ENCODE results near the gene FAM229B.
"Not testable (repeated sequence)": the region's sequence is repeated elsewhere in the genome, so short reads cannot be mapped to it uniquely, and the experiment has no call there.

FAM229B gene

GRCh38 chr6:112085286-112086065, 1.9 kb upstream of the FAM229B start:
- TF ChIP-seq POLR2AphosphoS5 (IDR thresholded peaks at IDR 0.05; ENCODE audit: borderline replicate concordance, low read depth, low read length) (no peak), FOXP2 (optimal IDR thresholded peaks at IDR 0.05; ENCODE audit: control extremely low read depth, extremely low read length, insufficient read depth) (no peak), EZH2 (IDR thresholded peaks at IDR 0.05) (no peak)
- Histone ChIP-seq H3K4me3 (no peak overlapping the region), H3K36me3 (ENCODE audit: insufficient read depth, low read length) (peaks cover 33% of the 10 kb centered on the region), H3K9me3 (ENCODE audit: low read depth, low read length) (no peaks in the 10 kb centered on the region), H3K27ac (no peak overlapping the region), H3K9ac (ENCODE audit: insufficient read length) (no peak overlapping the region)
- DNase-seq (ENCODE audit: low read depth, low spot score): no peak

- peaks cover 23% of the 10 kb centered on the region for H3K36me3 ChIP-seq (ENCODE audit: insufficient read depth, low read length)
- DNase-seq (ENCODE audit: low read depth, low spot score): no peak
- H3K27ac ChIP-seq: peak overlapping the region; percentile 62; the same call in 1 of the 2 replicates
- peak overlapping the region; percentile 98 for H3K4me3 ChIP-seq
- TF ChIP-seq EZH2 (IDR thresholded peaks at IDR 0.05) (no peak), POLR2AphosphoS5 (IDR thresholded peaks at IDR 0.05; ENCODE audit: borderline replicate concordance, low read depth, low read length) (no peak), FOXP2 (optimal IDR thresholded peaks at IDR 0.05; ENCODE audit: control extremely low read depth, extremely low read length, insufficient read depth) (no peak)
- peak overlapping the region; percentile 91 for H3K9ac ChIP-seq (ENCODE audit: insufficient read length)
- no peaks in the 10 kb centered on the region for H3K9me3 ChIP-seq (ENCODE audit: low read depth, low read length)
These were observed 651 bp upstream of the FAM229B start for GRCh38 chr6:112086744-112087135.

DNA sequence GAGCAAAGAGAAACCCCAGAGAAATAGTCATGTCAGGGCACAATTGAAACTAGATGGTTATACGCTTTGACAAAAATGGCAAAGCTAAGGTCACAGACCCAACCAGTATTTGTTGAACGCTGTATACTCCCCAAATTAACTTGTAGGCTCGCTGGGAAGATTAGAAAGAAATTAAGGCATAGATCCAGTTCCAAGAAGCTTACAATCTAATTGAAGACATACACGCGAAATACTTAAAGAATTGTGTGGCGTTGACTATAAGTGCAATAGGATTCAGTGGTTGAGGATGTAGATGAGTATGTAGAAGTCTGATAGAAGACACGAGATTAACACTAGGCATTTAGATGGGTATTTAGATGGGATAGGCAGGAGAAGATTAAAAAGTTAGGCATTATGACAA, 525 bp downstream of the FAM229B start:
- TF ChIP-seq FOXP2 (optimal IDR thresholded peaks at IDR 0.05; ENCODE audit: control extremely low read depth, extremely low read length, insufficient read depth) (no peak), EZH2 (IDR thresholded peaks at IDR 0.05) (no peak), POLR2AphosphoS5 (IDR thresholded peaks at IDR 0.05; ENCODE audit: borderline replicate concordance, low read depth, low read length) (no peak)
- Histone ChIP-seq H3K9ac (ENCODE audit: insufficient read length) (peak overlapping the region; percentile 91), H3K9me3 (ENCODE audit: low read depth, low read length) (no peaks in the 10 kb centered on the region), H3K36me3 (ENCODE audit: insufficient read depth, low read length) (peaks cover 23% of the 10 kb centered on the region), H3K4me3 (peak overlapping the region; percentile 98), H3K27ac (no peak overlapping the region)
- no peak for DNase-seq (ENCODE audit: low read depth, low spot score)

DNA sequence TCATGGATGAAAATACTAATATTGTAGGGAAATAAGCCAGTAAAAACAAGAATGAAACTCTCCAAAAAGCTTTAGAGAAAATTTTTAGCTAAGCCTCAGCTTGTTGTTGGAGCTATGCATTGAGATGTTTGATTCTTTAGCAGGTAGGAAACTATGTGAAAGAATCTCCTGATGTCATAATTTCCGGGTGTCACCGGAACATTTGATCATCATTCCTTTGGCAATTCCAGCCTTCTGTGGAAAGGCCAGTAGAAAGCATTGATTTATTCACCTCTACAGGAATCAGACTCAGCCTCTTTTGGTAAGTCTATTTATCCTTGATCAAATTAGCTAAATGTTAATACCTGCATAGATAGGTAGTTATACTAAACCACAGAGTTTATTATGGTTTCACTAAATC, 9.5 kb downstream of the FAM229B start:
- H3K9ac ChIP-seq (ENCODE audit: insufficient read length): no peak overlapping the region

GRCh38 chr6:112100561-112100960, 13.2 kb downstream of the FAM229B start:
- H3K4me3 ChIP-seq: no peak overlapping the region
- H3K9ac ChIP-seq (ENCODE audit: insufficient read length): no peak overlapping the region
- H3K9me3 ChIP-seq (ENCODE audit: low read depth, low read length): no peaks in the 10 kb centered on the region
- DNase-seq (ENCODE audit: low read depth, low spot score): no peak
- H3K36me3 ChIP-seq (ENCODE audit: insufficient read depth, low read length): no peaks in the 10 kb centered on the region
- no peak overlapping the region for H3K27ac ChIP-seq
- no peak for TF ChIP-seq EZH2 (IDR thresholded peaks at IDR 0.05)
- TF ChIP-seq POLR2AphosphoS5 (IDR thresholded peaks at IDR 0.05; ENCODE audit: borderline replicate concordance, low read depth, low read length): no peak
- no peak for TF ChIP-seq FOXP2 (optimal IDR thresholded peaks at IDR 0.05; ENCODE audit: control extremely low read depth, extremely low read length, insufficient read depth)

More for the DNA sequence above, 9.5 kb downstream of the FAM229B start:
- Histone ChIP-seq H3K36me3 (ENCODE audit: insufficient read depth, low read length) (no peaks in the 10 kb centered on the region), H3K9me3 (ENCODE audit: low read depth, low read length) (no peaks in the 10 kb centered on the region), H3K4me3 (no peak overlapping the region), H3K27ac (no peak overlapping the region)
- no peak for DNase-seq (ENCODE audit: low read depth, low spot score)
- TF ChIP-seq FOXP2 (optimal IDR thresholded peaks at IDR 0.05; ENCODE audit: control extremely low read depth, extremely low read length, insufficient read depth) (no peak), EZH2 (IDR thresholded peaks at IDR 0.05) (no peak), POLR2AphosphoS5 (IDR thresholded peaks at IDR 0.05; ENCODE audit: borderline replicate concordance, low read depth, low read length) (no peak)

GRCh38 chr6:112106026-112106425, 18.6 kb downstream of the FAM229B start:
- H3K27ac ChIP-seq; DNase-seq (ENCODE audit: low read depth, low spot score); H3K4me3 ChIP-seq; H3K9ac ChIP-seq (ENCODE audit: insufficient read length); H3K9me3 ChIP-seq (ENCODE audit: low read depth, low read length); H3K36me3 ChIP-seq (ENCODE audit: insufficient read depth, low read length): not testable (repeated sequence)

GRCh38 chr6:112106562-112106961, 19.2 kb downstream of the FAM229B start:
- Histone ChIP-seq H3K9ac (ENCODE audit: insufficient read length) (no peak overlapping the region), H3K4me3 (no peak overlapping the region), H3K9me3 (ENCODE audit: low read depth, low read length) (no peaks in the 10 kb centered on the region), H3K27ac (no peak overlapping the region), H3K36me3 (ENCODE audit: insufficient read depth, low read length) (no peaks in the 10 kb centered on the region)
- TF ChIP-seq EZH2 (IDR thresholded peaks at IDR 0.05): no peak
- TF ChIP-seq FOXP2 (optimal IDR thresholded peaks at IDR 0.05; ENCODE audit: control extremely low read depth, extremely low read length, insufficient read depth): no peak
- TF ChIP-seq POLR2AphosphoS5 (IDR thresholded peaks at IDR 0.05; ENCODE audit: borderline replicate concordance, low read depth, low read length): no peak
- DNase-seq (ENCODE audit: low read depth, low spot score): no peak

GRCh38 chr6:112109262-112109661, 21.9 kb downstream of the FAM229B start:
- Histone ChIP-seq H3K4me3 (no peak overlapping the region), H3K9ac (ENCODE audit: insufficient read length) (no peak overlapping the region), H3K36me3 (ENCODE audit: insufficient read depth, low read length) (no peaks in the 10 kb centered on the region), H3K27ac (no peak overlapping the region), H3K9me3 (ENCODE audit: low read depth, low read length) (no peaks in the 10 kb centered on the region)
- TF ChIP-seq EZH2 (IDR thresholded peaks at IDR 0.05) (no peak), FOXP2 (optimal IDR thresholded peaks at IDR 0.05; ENCODE audit: control extremely low read depth, extremely low read length, insufficient read depth) (no peak), POLR2AphosphoS5 (IDR thresholded peaks at IDR 0.05; ENCODE audit: borderline replicate concordance, low read depth, low read length) (no peak)
- DNase-seq (ENCODE audit: low read depth, low spot score): no peak

DNA sequence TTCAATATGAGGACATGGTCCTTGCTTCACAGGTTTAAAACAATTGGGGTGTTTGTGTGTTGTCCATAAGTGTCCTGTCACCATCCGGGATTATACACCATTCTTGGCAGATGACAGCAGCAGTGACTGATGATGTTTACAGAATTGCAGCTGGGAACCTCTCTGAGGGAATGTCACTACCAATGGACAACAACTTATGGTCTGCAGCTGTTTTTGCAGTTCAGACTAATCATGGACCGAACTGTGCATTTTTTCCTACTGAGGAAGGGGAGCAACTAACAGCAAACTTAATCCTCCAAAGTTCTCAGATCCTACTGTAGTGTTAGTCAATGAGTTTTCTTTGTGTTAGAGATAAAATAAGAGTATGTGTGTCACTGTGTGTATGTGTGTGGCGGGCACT, 26.0 kb downstream of the FAM229B start:
- no peak for DNase-seq (ENCODE audit: low read depth, low spot score)
- Histone ChIP-seq H3K4me3 (no peak overlapping the region), H3K36me3 (ENCODE audit: insufficient read depth, low read length) (no peaks in the 10 kb centered on the region), H3K9ac (ENCODE audit: insufficient read length) (no peak overlapping the region), H3K9me3 (ENCODE audit: low read depth, low read length) (no peaks in the 10 kb centered on the region), H3K27ac (no peak overlapping the region)
- no peak for TF ChIP-seq FOXP2 (optimal IDR thresholded peaks at IDR 0.05; ENCODE audit: control extremely low read depth, extremely low read length, insufficient read depth)
- TF ChIP-seq POLR2AphosphoS5 (IDR thresholded peaks at IDR 0.05; ENCODE audit: borderline replicate concordance, low read depth, low read length): no peak
- TF ChIP-seq EZH2 (IDR thresholded peaks at IDR 0.05): no peak

Data from SK-N-MC (cell line).